ENCODE results near the gene AMFR.

AMFR gene

GRCh38 chr16:56424791-56425438, 430 bp downstream of the AMFR start:
- Histone ChIP-seq H3K9me3 (ENCODE audit: control insufficient read depth, low read length) (no peaks in the 10 kb centered on the region), H3K4me3 (ENCODE audit: insufficient read depth, low read depth, low read length) (peak overlapping the region; percentile 79), H3K36me3 (ENCODE audit: control insufficient read depth, insufficient read depth, low read length) (no peaks in the 10 kb centered on the region), H3K4me1 (ENCODE audit: control insufficient read depth, insufficient read depth, low read length) (peaks cover 13% of the 10 kb centered on the region), H3K27me3 (ENCODE audit: control insufficient read depth, insufficient read depth, low read length, poor library complexity, severe bottlenecking) (peaks cover 24% of the 10 kb centered on the region), H3K27ac (ENCODE audit: insufficient read depth, low read depth, low read length, poor library complexity, severe bottlenecking) (no peak overlapping the region)
- 0% methylated on average over 79 of the region's 79 CpGs for WGBS, 2 experiments

- H3K4me1 ChIP-seq (ENCODE audit: control insufficient read depth, insufficient read depth, low read length): peaks cover 13% of the 10 kb centered on the region
- H3K27me3 ChIP-seq (ENCODE audit: control insufficient read depth, insufficient read depth, low read length, poor library complexity, severe bottlenecking): peaks cover 24% of the 10 kb centered on the region
- H3K36me3 ChIP-seq (ENCODE audit: control insufficient read depth, insufficient read depth, low read length): no peaks in the 10 kb centered on the region
- H3K27ac ChIP-seq (ENCODE audit: insufficient read depth, low read depth, low read length, poor library complexity, severe bottlenecking): no peak overlapping the region
- no peaks in the 10 kb centered on the region for H3K9me3 ChIP-seq (ENCODE audit: control insufficient read depth, low read length)
- 3 to 4% methylated on average over 16 of the region's 16 CpGs for WGBS, 2 experiments
- peak overlapping the region; percentile 79 for H3K4me3 ChIP-seq (ENCODE audit: insufficient read depth, low read depth, low read length)
Measured at GRCh38 chr16:56424404-56424764, 961 bp downstream of the AMFR start.

- WGBS, 2 experiments: 50 to 52% methylated on average over 7 of the region's 7 CpGs
- Histone ChIP-seq H3K27ac (ENCODE audit: insufficient read depth, low read depth, low read length, poor library complexity, severe bottlenecking) (no peak overlapping the region), H3K4me3 (ENCODE audit: insufficient read depth, low read depth, low read length) (peak overlapping the region; percentile 79)
Measured at GRCh38 chr16:56423584-56424403, 1.6 kb downstream of the AMFR start.

GRCh38 chr16:56422896-56423441, 2.4 kb downstream of the AMFR start:
- no peaks in the 10 kb centered on the region for H3K36me3 ChIP-seq (ENCODE audit: control insufficient read depth, insufficient read depth, low read length)
- H3K4me3 ChIP-seq (ENCODE audit: insufficient read depth, low read depth, low read length): no peak overlapping the region
- peaks cover 13% of the 10 kb centered on the region for H3K4me1 ChIP-seq (ENCODE audit: control insufficient read depth, insufficient read depth, low read length)

More at GRCh38 chr16:56423584-56424403, 1.6 kb downstream of the AMFR start:
- Histone ChIP-seq H3K9me3 (ENCODE audit: control insufficient read depth, low read length) (no peaks in the 10 kb centered on the region), H3K4me1 (ENCODE audit: control insufficient read depth, insufficient read depth, low read length) (peaks cover 13% of the 10 kb centered on the region), H3K27me3 (ENCODE audit: control insufficient read depth, insufficient read depth, low read length, poor library complexity, severe bottlenecking) (peaks cover 24% of the 10 kb centered on the region), H3K36me3 (ENCODE audit: control insufficient read depth, insufficient read depth, low read length) (no peaks in the 10 kb centered on the region)

GRCh38 chr16:56421976-56422669, 3.2 kb downstream of the AMFR start:
- peaks cover 13% of the 10 kb centered on the region for H3K4me1 ChIP-seq (ENCODE audit: control insufficient read depth, insufficient read depth, low read length)
- no peak overlapping the region for H3K4me3 ChIP-seq (ENCODE audit: insufficient read depth, low read depth, low read length)
- no peaks in the 10 kb centered on the region for H3K36me3 ChIP-seq (ENCODE audit: control insufficient read depth, insufficient read depth, low read length)
- peaks cover 24% of the 10 kb centered on the region for H3K27me3 ChIP-seq (ENCODE audit: control insufficient read depth, insufficient read depth, low read length, poor library complexity, severe bottlenecking)
- WGBS, 2 experiments: 80 to 87% methylated on average over 5 of the region's 5 CpGs
- H3K9me3 ChIP-seq (ENCODE audit: control insufficient read depth, low read length): no peaks in the 10 kb centered on the region
- no peak overlapping the region for H3K27ac ChIP-seq (ENCODE audit: insufficient read depth, low read depth, low read length, poor library complexity, severe bottlenecking)

More at GRCh38 chr16:56422896-56423441, 2.4 kb downstream of the AMFR start:
- Histone ChIP-seq H3K9me3 (ENCODE audit: control insufficient read depth, low read length) (no peaks in the 10 kb centered on the region), H3K27me3 (ENCODE audit: control insufficient read depth, insufficient read depth, low read length, poor library complexity, severe bottlenecking) (peaks cover 24% of the 10 kb centered on the region), H3K27ac (ENCODE audit: insufficient read depth, low read depth, low read length, poor library complexity, severe bottlenecking) (no peak overlapping the region)
- 62 to 66% methylated on average over 4 of the region's 4 CpGs for WGBS, 2 experiments

- Histone ChIP-seq H3K36me3 (ENCODE audit: control insufficient read depth, insufficient read depth, low read length) (no peaks in the 10 kb centered on the region), H3K27ac (ENCODE audit: insufficient read depth, low read depth, low read length, poor library complexity, severe bottlenecking) (no peak overlapping the region), H3K4me3 (ENCODE audit: insufficient read depth, low read depth, low read length) (no peak overlapping the region), H3K27me3 (ENCODE audit: control insufficient read depth, insufficient read depth, low read length, poor library complexity, severe bottlenecking) (peaks cover 24% of the 10 kb centered on the region), H3K4me1 (ENCODE audit: control insufficient read depth, insufficient read depth, low read length) (peaks cover 13% of the 10 kb centered on the region), H3K9me3 (ENCODE audit: control insufficient read depth, low read length) (no peaks in the 10 kb centered on the region)
- 90 to 100% methylated on average over 1 of the region's 2 CpGs for WGBS, 2 experiments
Measured at GRCh38 chr16:56421313-56421712, 4.0 kb downstream of the AMFR start.

GRCh38 chr16:56420613-56421012, 4.7 kb downstream of the AMFR start:
- no peaks in the 10 kb centered on the region for H3K9me3 ChIP-seq (ENCODE audit: control insufficient read depth, low read length)
- no peaks in the 10 kb centered on the region for H3K36me3 ChIP-seq (ENCODE audit: control insufficient read depth, insufficient read depth, low read length)
- H3K27ac ChIP-seq (ENCODE audit: insufficient read depth, low read depth, low read length, poor library complexity, severe bottlenecking): no peak overlapping the region

GRCh38 chr16:56419740-56420548, 5.4 kb downstream of the AMFR start:
- Histone ChIP-seq H3K27me3 (ENCODE audit: control insufficient read depth, insufficient read depth, low read length, poor library complexity, severe bottlenecking) (peaks cover 24% of the 10 kb centered on the region), H3K4me3 (ENCODE audit: insufficient read depth, low read depth, low read length) (no peak overlapping the region), H3K27ac (ENCODE audit: insufficient read depth, low read depth, low read length, poor library complexity, severe bottlenecking) (no peak overlapping the region), H3K4me1 (ENCODE audit: control insufficient read depth, insufficient read depth, low read length) (peaks cover 19% of the 10 kb centered on the region), H3K9me3 (ENCODE audit: control insufficient read depth, low read length) (no peaks in the 10 kb centered on the region), H3K36me3 (ENCODE audit: control insufficient read depth, insufficient read depth, low read length) (no peaks in the 10 kb centered on the region)
- 86% methylated on average over 8 of the region's 8 CpGs for WGBS, 2 experiments

More at GRCh38 chr16:56420613-56421012, 4.7 kb downstream of the AMFR start:
- no peak overlapping the region for H3K4me3 ChIP-seq (ENCODE audit: insufficient read depth, low read depth, low read length)
- H3K27me3 ChIP-seq (ENCODE audit: control insufficient read depth, insufficient read depth, low read length, poor library complexity, severe bottlenecking): peaks cover 24% of the 10 kb centered on the region
- H3K4me1 ChIP-seq (ENCODE audit: control insufficient read depth, insufficient read depth, low read length): peaks cover 13% of the 10 kb centered on the region

GRCh38 chr16:56417138-56417537, 8.2 kb downstream of the AMFR start:
- no peaks in the 10 kb centered on the region for H3K36me3 ChIP-seq (ENCODE audit: control insufficient read depth, insufficient read depth, low read length)
- peaks cover 6% of the 10 kb centered on the region for H3K4me1 ChIP-seq (ENCODE audit: control insufficient read depth, insufficient read depth, low read length)
- H3K9me3 ChIP-seq (ENCODE audit: control insufficient read depth, low read length): no peaks in the 10 kb centered on the region
- 92 to 93% methylated on average over 4 of the region's 4 CpGs for WGBS, 2 experiments
- no peak overlapping the region for H3K27ac ChIP-seq (ENCODE audit: insufficient read depth, low read depth, low read length, poor library complexity, severe bottlenecking)
- H3K4me3 ChIP-seq (ENCODE audit: insufficient read depth, low read depth, low read length): no peak overlapping the region
- no peaks in the 10 kb centered on the region for H3K27me3 ChIP-seq (ENCODE audit: control insufficient read depth, insufficient read depth, low read length, poor library complexity, severe bottlenecking)

Data from ectodermal cell (in vitro differentiated cells).